Gastroesophageal sphincter (tissue), 3 donors: ENCODE data around the gene FAM53B.

Source experiments
- CTCF ChIP-seq, 4 experiments: fragments of 200-600 bp in 2 of 4; fragments of 450-650 bp in 2 of 4; sonication (generic) in 1 of 4; IDR thresholded peaks; one replicate each; pipeline ENCODE4 v1.5.1; 2017 to 2019; ENCODE audit warnings: antibody characterized with exemption in 4 of 4, mild to moderate bottlenecking in 2 of 4, moderate library complexity in 2 of 4
- EP300 ChIP-seq: sonication (generic); formaldehyde crosslinking; IDR thresholded peaks from one replicate; pipeline ENCODE4 v1.6.1; 2017; ENCODE audit warnings: antibody characterized with exemption, mild to moderate bottlenecking
- POLR2A ChIP-seq, 2 donors: fragments of 450-650 bp; IDR thresholded peaks; one replicate each; pipeline ENCODE4 v1.6.1; 2017; ENCODE audit warnings: antibody characterized with exemption in 2 of 2, mild to moderate bottlenecking in 2 of 2, moderate library complexity in 1 of 2

GRCh38 chr10:124640538-124641231 lies 103.5 kb downstream of the FAM53B start:
- TF ChIP-seq CTCF (IDR thresholded peaks at IDR 0.05) (no peak), EP300 (no peak), POLR2A (IDR thresholded peaks at IDR 0.05) (no peak)
